HT-29 (cell line): ENCODE measurements around the gene RAPGEFL1. TPM values are rescaled to one million over a fixed set of nuclear protein-coding genes. Genes with fewer than 3 reads are reported as not detected.
A peak's percentile ranks its signal among the peaks of the same experiment; 100 is the strongest.

Source experiments
- DNase-seq: peaks from one replicate; pipeline ENCODE4 v3.0.0-alpha.2; 2015; ENCODE audit warnings: low spot score
- total RNA-seq: library from RNA; depleted of rRNA; stranded (reverse); fragments of >200 nt; shearing (Covaris generic); gene quantifications from 2 replicates; pipeline ENCODE4 v1.2.3, GENCODE V29; 2014

The RAPGEFL1 gene
- total RNA-seq, 1 experiment from 2014 or later: 15.2 TPM

GRCh38 chr17:40173091-40173777 lies 4.0 kb upstream of the RAPGEFL1 start:
- DNase-seq: no peak

DNA sequence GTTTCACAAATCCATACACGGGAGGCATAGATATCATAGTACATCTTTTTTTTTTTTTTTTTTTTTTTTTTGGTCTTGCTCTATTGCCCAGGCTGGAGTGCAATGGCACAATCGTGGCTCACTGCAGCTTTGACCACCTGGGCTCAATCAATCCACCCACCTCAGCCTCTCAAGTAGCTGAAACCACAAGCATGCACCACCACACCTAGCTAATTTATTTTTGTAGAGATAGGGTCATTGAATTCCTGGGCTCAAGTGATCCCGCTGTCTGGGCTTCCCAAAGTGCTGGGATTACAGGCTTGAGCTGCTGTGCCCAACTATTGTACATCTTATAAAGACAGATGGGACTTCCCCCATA lies 3.5 kb upstream of the RAPGEFL1 start:
- no peak for DNase-seq

GRCh38 chr17:40174514-40174913 lies 2.8 kb upstream of the RAPGEFL1 start:
- no peak for DNase-seq

GRCh38 chr17:40175928-40176753 lies 1.1 kb upstream of the RAPGEFL1 start:
- DNase-seq: peak; percentile 88

GRCh38 chr17:40176754-40177110 lies 538 bp upstream of the RAPGEFL1 start:
- DNase-seq: no peak

- no peak for DNase-seq
These were observed 841 bp downstream of the RAPGEFL1 start for GRCh38 chr17:40178021-40178601.

GRCh38 chr17:40178660-40179059 lies 1.4 kb downstream of the RAPGEFL1 start:
- DNase-seq: peak; percentile 12

DNA sequence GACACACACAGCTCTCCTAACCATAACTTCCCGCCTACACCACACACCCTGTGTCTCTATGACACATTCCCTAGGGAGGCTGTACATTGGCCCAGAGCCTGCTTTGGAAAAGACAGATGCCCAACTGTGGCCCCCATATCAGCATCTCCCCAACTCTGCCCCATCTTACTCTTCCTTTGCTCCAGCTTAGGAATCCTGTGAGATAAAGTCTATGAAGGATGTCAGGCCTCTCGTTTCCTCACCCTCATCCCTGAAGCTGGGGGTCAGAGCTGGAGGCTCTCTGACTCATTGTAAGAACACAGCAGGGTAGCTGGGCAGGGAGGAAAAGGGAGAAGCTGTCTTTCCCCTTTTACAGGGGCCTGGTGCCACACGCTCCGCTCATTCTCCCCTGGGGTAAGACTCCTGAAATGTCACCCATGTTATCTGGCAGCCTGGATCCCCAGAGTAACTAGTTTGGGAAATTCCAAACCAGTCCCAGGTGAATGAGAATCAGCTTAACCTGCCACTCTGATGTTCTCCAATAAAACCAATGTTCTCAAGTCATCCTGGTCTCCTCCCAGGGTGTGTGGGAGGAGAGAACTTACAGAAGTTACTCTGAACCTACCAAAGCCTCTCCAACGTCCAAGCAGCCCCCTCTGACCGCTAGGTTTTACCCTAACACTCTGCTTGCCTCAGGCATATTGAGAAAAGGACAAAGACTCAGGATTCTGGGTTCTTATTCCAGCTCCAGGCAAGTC lies 2.8 kb downstream of the RAPGEFL1 start:
- DNase-seq: peak; percentile 59

DNA sequence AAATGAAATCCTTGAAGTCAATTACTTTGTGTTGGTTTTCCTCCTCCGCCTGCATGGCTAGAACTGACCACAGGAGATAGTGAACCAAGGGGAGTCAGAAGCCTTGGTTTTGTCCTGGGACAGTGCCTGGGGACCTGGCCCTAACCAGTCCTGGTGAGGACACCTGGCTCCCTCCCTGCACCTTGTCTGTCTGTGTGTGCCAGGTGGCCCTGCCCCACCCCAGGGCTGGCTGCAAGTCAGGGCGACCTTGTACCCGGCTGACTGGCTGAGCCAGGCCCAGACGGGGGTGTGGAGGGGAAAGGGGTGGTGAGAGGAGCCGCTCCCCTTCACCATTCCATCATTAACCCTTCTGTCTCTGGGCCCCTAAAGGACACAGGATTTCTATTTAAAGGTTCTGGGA lies 3.4 kb downstream of the RAPGEFL1 start:
- peak; percentile 56 for DNase-seq

GRCh38 chr17:40181205-40181604 lies 3.9 kb downstream of the RAPGEFL1 start:
- no peak for DNase-seq

- DNase-seq: no peak
These were observed 5.3 kb downstream of the RAPGEFL1 start for GRCh38 chr17:40182606-40183005.

- no peak for DNase-seq
These were observed 10.0 kb downstream of the RAPGEFL1 start for GRCh38 chr17:40187238-40187637.

GRCh38 chr17:40188694-40189093 lies 11.4 kb downstream of the RAPGEFL1 start:
- no peak for DNase-seq

DNA sequence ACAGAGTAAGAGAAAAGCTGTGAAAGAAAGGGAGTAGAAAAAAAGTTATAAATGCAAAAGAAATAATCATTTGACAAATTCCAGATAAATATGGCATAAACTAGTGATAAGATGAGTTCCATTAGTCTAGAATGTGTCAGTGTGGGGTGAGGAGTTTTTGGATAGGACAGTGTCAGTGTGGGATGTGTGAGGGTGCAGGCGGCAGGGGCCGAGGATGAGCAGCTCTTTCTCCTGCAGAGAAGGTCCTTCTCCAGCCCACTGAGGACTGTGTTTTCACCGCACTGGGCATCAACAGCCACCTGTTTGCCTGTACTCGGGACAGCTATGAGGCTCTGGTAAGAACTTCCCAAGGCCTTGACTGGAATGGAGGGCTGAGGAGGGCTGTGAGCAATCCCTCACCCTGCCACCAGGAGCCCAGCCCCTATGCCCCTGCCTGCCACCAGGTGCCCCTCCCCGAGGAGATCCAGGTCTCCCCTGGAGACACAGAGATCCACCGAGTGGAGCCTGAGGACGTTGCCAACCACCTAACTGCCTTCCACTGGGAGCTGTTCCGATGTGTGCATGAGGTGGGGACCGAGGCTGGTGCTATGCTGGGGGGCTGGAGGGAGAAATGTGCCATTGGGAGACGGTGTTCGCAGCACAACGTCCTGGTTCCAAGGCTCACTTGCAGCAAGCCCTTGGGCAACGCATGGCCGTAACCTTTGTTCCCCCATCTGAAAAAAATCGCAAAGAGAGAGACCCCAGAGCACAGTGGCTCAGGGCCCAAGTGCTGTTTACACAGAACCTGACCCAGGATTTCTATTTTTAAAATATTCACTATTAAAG lies 13.1 kb downstream of the RAPGEFL1 start:
- no peak for DNase-seq

DNA sequence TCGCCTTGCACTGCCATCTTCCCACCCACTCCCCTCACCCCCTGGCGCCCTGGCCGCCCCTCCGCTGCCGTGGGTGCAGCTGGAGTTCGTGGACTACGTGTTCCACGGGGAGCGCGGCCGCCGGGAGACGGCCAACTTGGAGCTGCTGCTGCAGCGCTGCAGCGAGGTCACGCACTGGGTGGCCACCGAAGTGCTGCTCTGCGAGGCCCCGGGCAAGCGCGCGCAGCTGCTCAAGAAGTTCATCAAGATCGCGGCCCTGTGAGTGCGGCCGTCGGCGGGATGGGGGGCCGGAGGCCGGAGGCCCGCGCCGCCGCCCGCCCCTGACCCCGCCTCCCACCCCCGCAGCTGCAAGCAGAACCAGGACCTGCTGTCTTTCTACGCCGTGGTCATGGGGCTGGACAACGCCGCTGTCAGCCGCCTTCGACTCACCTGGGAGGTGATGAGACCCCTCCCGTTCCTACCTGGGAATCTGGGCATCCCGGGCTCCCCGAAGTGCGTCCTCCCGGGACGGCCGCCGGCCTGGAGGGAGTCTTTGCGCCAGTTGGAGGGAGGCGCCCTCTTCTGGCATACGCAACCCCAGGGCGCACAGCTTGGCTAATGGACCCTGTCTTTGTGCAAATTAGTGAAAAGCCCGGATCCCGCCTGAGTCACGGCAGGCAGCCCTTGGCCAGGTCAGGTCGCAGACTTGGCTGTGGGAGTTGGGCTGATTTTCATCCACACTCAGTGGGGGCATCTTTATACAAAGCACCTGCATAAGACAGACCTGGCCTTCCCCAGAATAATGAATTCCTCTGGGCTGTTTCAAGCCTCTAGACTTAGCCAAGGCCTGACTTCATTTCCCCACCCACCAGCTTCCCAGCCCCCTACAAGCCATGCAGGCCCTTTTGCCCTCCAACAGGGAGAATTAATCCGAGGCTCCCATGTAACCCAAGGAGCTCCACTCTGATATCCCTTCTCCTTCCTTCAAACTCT lies 14.3 kb downstream of the RAPGEFL1 start:
- DNase-seq: no peak

- DNase-seq: no peak
These were observed 15.7 kb downstream of the RAPGEFL1 start for GRCh38 chr17:40192961-40193360.

GRCh38 chr17:40194821-40195220 lies 17.6 kb downstream of the RAPGEFL1 start:
- DNase-seq: no peak

GRCh38 chr17:40197550-40197949 lies 20.3 kb downstream of the RAPGEFL1 start:
- no peak for DNase-seq

DNA sequence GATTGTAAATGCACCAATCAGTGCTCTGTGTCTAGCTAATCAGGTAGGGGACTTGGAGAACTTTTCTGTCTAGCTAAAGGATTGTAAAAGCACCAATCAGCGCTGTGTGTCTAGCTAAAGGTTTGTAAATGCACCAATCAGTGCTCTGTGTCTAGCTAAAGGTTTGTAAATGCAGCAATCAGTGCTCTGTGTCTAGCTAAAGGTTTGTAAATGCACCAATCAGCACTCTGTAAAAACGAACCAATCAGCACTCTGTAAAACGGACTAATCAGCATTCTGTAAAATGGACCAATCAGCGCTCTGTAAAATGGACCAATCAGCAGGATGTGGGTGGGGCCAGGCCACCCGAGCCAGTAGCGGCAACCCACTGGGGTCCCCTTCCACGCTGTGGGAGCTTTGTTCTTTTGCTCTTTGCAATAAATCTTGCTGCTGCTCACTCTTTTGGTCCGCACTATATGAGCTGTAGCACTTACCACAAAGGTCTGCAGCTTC lies 20.7 kb downstream of the RAPGEFL1 start:
- peak; percentile 29 for DNase-seq

DNA sequence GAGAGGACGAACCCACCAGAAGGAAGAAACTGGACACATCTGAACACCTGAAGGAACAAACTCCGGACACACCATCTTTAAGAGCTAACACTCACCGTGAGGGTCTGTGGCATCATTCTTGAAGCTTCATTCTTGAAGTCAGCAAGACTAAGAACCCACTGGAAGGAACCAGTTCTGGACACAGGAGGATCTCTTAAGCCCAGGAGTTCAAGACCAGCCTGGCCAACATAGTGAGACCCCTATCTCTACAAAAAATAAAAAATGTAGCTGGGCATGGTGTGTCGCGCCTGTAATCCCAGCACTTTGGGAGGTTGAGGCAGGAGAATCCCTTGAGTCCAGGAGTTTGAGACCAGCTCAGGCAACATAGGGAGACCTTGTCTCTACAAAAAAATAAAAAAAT lies 21.3 kb downstream of the RAPGEFL1 start:
- DNase-seq: no peak
